Stomach (tissue), 4 donors: ENCODE measurements around the gene CYBB.

ENCODE experiments used
- EP300 ChIP-seq: sonication (generic); formaldehyde crosslinking; IDR thresholded peaks from one replicate; pipeline ENCODE4 v1.6.1; 2017; ENCODE audit warnings: antibody characterized with exemption
- POLR2AphosphoS5 ChIP-seq, 3 donors: sonication (generic); formaldehyde crosslinking; IDR thresholded peaks; one replicate each; pipeline ENCODE4 v1.6.1; 2016; ENCODE audit warnings: antibody characterized with exemption in 3 of 3
- TF ChIP-seq, protein P1 (sequence below), 7 experiments: fragments of 450-650 bp in 4 of 7; fragments of 200-600 bp in 3 of 7; sonication (generic) in 3 of 7; IDR thresholded peaks; one replicate each; pipeline ENCODE4 v1.5.1; 2016 to 2019; ENCODE audit warnings: antibody characterized with exemption in 7 of 7, control low read depth in 2 of 7, mild to moderate bottlenecking in 1 of 7

DNA sequence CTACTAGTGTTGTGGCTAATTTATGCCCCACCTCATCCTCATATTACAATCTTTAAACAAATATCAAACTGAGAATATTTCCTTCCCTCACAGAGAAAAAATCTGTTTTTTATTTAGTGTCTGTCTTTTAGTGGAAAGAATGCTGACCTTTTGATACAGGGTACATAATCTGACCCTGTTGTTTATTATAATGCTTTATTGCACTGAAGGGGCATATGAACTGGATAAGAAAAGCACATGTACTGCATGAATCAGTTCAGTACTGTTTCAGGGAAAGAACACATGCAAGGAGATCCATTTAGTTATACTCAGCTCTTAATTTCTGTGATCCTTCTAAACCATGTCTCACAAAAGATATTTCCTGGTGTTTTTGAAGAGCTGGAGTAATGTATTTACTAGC is 83.0 kb downstream of the CYBB start:
- TF ChIP-seq, protein P1, sequence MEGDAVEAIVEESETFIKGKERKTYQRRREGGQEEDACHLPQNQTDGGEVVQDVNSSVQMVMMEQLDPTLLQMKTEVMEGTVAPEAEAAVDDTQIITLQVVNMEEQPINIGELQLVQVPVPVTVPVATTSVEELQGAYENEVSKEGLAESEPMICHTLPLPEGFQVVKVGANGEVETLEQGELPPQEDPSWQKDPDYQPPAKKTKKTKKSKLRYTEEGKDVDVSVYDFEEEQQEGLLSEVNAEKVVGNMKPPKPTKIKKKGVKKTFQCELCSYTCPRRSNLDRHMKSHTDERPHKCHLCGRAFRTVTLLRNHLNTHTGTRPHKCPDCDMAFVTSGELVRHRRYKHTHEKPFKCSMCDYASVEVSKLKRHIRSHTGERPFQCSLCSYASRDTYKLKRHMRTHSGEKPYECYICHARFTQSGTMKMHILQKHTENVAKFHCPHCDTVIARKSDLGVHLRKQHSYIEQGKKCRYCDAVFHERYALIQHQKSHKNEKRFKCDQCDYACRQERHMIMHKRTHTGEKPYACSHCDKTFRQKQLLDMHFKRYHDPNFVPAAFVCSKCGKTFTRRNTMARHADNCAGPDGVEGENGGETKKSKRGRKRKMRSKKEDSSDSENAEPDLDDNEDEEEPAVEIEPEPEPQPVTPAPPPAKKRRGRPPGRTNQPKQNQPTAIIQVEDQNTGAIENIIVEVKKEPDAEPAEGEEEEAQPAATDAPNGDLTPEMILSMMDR (IDR thresholded peaks at IDR 0.05): no peak
- no peak for TF ChIP-seq EP300
- TF ChIP-seq POLR2AphosphoS5 (IDR thresholded peaks at IDR 0.05): no peak
